ENCODE results near the gene SLC22A17.

GRCh38 chr14:23310546-23310945 is 42.1 kb downstream of the SLC22A17 start:
- TF ChIP-seq POLR2A (IDR thresholded peaks at IDR 0.05; ENCODE audit: low read length): no peak
- TF ChIP-seq GATA1 (IDR thresholded peaks at IDR 0.05; ENCODE audit: low read depth, low read length): no peak

All from erythroblast (primary cell).